Measurements from ENCODE around the gene KLHL6.
"Not testable (repeated sequence)": the region's sequence is repeated elsewhere in the genome, so short reads cannot be mapped to it uniquely, and the experiment has no call there.

KLHL6 gene

DNA sequence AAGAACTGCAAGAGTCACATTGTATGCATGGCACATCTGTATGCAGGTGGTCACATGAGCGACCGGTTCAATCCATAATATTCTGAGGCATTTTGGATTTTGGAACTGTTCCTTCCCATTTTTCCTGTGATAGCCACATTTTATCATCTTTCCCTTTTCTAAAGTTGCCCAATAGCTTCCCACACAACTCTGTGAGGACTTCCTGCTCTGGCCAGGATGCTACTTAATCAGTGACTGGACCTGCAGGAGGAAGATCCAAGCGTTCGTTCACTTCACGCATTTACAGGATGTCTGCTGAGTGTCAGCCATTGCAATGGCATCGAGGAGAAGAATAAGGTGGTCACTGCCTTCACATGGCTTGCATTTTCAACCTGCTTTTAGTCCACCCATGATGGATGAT, 9.8 kb downstream of the KLHL6 start:
- H3K27me3 Mint-ChIP-seq, result no peaks in the 10 kb centered on the region
- H3K27ac Mint-ChIP-seq, result no peak overlapping the region
- no peak overlapping the region for H3K4me3 Mint-ChIP-seq
- ATAC-seq, result no peak
- no peak for DNase-seq
- H3K4me1 Mint-ChIP-seq, result peaks cover 83% of the 10 kb centered on the region
- peaks cover 0 to 4% of the 10 kb centered on the region in 2 donors for H3K9me3 Mint-ChIP-seq

DNA sequence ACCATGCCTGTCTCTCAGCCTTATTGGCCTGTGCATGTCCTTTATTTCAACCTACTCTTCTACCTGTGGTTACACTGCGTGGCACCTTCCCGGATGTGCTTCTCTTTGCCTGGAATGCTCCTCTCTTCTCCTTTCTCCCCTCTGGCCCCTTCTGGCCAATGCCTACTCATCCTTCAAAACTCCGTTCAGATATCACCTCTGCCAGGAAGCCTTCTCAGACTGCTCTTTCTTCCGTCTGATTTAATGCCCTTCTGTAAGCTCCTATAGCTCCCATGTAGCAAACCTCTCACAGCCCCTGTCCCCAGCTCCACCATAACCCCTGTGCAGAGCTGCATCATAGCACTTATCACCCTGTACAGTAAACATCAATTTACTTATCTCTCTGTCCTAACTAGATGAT, 13.2 kb downstream of the KLHL6 start:
- Mint-ChIP-seq H3K4me1 (peaks cover 77% of the 10 kb centered on the region), H3K27ac (peak overlapping the region in 1 of 2 donors; percentile 80), H3K4me3 (peak overlapping the region; percentile 44 to 73), H3K27me3 (no peaks in the 10 kb centered on the region), H3K9me3 (no peaks in the 10 kb centered on the region)
- ATAC-seq (no peak), DNase-seq (no peak)

DNA sequence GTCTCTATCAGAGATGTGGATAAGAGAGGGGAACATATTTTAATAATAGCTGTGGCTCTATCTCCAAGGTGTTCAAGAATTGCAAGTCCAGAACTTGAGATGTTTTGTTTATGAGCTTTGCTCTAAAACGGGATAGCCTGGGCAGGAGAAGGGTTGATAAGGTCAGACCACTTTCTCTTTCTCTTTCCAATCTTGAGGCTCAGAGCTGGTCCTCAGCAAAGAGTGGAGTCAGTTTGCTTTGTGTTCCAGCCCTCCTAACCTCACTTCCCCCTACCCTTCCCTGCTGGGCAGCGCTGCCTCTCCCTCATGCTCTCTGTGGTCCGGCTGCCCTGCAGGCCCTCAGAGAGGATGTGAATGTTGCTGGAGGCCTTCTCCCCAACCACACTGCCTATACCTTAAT, 13.8 kb downstream of the KLHL6 start:
- Mint-ChIP-seq H3K4me3 (peak overlapping the region; percentile 44 to 73), H3K4me1 (peaks cover 82% of the 10 kb centered on the region), H3K9me3 (no peaks in the 10 kb centered on the region), H3K27me3 (no peaks in the 10 kb centered on the region), H3K27ac (peak overlapping the region in 1 of 2 donors; percentile 80)
- ATAC-seq (peak; percentile 63), DNase-seq (no peak)

DNA sequence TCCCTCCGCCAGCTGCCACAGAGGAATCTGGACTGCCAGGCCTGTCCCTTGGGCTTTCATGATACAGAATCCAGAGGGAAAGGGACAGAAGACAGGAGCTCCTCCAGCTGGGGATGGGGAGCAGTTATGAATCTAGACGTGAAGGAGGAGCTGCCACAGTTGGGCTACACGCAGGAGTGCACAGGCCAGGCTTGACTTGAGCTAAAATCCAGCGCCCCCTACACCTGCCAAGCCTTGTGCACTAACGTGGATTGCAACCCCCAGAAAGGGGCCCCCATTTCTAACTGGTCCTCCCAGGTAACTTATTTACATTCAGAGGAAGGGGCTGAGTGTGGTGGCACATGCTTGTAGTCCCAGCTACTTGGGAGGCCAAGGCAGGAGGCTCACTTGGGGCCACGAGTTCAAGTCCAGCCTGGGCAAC, 14.3 kb downstream of the KLHL6 start:
- DNase-seq (no peak), ATAC-seq (peak; percentile 43)
- H3K27me3 Mint-ChIP-seq, result no peaks in the 10 kb centered on the region
- H3K9me3 Mint-ChIP-seq, result no peaks in the 10 kb centered on the region
- H3K27ac Mint-ChIP-seq, result peak overlapping the region; percentile 35 to 93
- peak overlapping the region; percentile 36 to 73 for H3K4me3 Mint-ChIP-seq
- H3K4me1 Mint-ChIP-seq, result peaks cover 84% of the 10 kb centered on the region

DNA sequence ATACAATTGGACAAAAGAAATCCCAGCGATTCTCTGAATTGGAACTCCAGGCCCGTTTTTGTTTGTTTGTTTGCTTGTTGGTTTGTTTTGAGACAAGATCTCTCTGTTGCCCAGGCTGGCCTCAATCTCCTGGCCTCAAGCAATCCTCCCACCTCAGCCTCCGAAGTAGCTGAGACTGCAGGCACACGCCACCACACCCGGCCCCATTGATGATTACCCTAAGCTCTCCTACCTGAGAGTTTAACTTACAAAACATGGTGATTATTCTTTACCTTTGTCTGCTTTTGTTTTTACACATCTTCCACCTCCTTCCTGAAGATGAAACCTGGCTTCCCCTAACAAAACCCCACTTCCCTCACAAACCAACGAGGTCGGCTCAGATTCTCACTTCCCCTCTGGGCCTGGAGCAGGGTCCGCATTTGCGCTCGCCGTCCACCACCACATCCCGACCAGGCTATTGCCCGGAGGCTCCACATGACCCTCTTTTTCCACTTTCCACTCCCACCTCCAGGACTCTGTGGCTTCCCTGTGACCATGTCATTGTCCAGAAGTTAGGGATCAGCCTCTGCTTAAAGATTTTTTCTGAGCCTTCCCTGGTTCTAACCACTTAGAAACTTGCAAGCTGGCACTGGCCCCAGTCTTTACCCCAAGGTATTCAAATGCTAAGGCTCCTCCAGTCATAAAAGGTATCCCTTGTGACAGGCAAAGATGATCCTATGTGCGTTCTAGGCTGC, 14.8 kb downstream of the KLHL6 start:
- H3K9me3 Mint-ChIP-seq, result no peaks in the 10 kb centered on the region
- ATAC-seq (peak; percentile 75), DNase-seq (peak in 1 of 2 donors; percentile 58)

DNA sequence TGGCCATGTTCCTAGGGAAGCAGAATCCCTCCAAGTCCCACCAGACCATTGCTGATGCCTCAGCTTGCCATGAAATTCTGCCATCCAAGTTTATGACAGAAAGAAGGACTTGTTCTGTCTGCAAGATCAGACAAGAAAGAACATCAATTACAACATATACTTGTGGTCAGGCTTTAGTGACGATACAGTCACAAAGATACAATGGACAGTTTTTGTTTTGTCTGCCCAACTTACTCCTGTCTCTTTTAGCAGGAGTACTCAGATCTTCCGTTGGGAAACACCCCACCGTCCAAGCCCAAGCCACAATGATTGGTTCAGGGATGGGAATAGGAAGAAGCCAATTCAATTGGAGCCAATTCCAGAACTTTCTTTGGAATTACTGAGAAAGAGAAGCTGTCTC, 15.7 kb downstream of the KLHL6 start:
- Mint-ChIP-seq H3K4me3 (peak overlapping the region in 1 of 2 donors; percentile 73), H3K9me3 (no peaks in the 10 kb centered on the region), H3K27ac (no peak overlapping the region), H3K4me1 (peaks cover 72% of the 10 kb centered on the region), H3K27me3 (no peaks in the 10 kb centered on the region)
- DNase-seq (no peak), ATAC-seq (no peak)

More for the DNA sequence above, 14.8 kb downstream of the KLHL6 start:
- Mint-ChIP-seq H3K4me1 (peaks cover 81% of the 10 kb centered on the region), H3K27ac (peak overlapping the region; percentile 35 to 93), H3K27me3 (no peaks in the 10 kb centered on the region), H3K4me3 (peak overlapping the region; percentile 36 to 73)

DNA sequence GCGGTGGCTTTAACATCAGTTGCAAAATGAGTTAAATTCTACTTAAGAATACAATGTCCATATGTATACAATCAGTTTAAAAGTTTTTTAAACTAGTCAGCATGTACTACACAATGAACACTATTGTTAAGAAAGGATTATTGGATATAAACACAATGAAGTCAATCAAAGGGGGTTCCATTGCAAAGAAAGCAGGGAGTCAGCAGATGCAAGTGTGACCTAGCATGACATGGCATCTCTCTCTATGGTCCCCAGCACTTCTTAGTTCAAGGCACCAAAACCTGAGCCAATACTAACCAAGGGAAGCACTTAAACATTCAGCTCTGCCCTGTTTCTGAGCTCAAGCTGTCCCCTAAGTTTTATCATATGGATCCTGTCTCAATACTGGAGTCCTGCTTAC, 17.0 kb downstream of the KLHL6 start:
- Mint-ChIP-seq H3K27ac (peak overlapping the region in 1 of 2 donors; percentile 77), H3K4me3 (no peak overlapping the region), H3K27me3 (no peaks in the 10 kb centered on the region), H3K9me3 (no peaks in the 10 kb centered on the region), H3K4me1 (peaks cover 72% of the 10 kb centered on the region)
- ATAC-seq, result no peak
- DNase-seq, result no peak

DNA sequence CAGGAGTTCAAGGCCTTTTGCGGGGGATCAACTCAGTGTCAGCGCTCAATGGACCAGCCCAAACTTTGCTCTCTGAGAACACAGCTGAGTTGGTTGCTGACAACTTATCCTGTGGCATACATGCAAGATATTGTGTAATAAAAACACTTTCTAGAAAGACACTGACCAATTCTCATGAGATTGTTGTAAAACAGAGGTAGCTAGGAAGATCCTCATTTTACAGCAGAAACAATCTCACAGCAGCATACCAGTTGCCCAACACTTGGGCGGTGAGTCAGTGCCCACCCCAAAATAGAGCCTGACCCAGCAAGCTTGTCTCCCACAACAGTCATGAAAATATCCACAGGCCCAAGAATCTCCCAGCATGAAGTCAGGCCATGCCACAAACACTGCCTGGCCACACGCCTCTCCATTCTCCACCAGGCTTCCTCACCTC, 18.2 kb downstream of the KLHL6 start:
- H3K27me3 Mint-ChIP-seq, result no peaks in the 10 kb centered on the region
- ATAC-seq (no peak), DNase-seq (no peak)
- H3K4me1 Mint-ChIP-seq, result peaks cover 72% of the 10 kb centered on the region
- no peak overlapping the region for H3K4me3 Mint-ChIP-seq
- H3K9me3 Mint-ChIP-seq, result no peaks in the 10 kb centered on the region
- H3K27ac Mint-ChIP-seq, result peak overlapping the region in 1 of 2 donors; percentile 7

DNA sequence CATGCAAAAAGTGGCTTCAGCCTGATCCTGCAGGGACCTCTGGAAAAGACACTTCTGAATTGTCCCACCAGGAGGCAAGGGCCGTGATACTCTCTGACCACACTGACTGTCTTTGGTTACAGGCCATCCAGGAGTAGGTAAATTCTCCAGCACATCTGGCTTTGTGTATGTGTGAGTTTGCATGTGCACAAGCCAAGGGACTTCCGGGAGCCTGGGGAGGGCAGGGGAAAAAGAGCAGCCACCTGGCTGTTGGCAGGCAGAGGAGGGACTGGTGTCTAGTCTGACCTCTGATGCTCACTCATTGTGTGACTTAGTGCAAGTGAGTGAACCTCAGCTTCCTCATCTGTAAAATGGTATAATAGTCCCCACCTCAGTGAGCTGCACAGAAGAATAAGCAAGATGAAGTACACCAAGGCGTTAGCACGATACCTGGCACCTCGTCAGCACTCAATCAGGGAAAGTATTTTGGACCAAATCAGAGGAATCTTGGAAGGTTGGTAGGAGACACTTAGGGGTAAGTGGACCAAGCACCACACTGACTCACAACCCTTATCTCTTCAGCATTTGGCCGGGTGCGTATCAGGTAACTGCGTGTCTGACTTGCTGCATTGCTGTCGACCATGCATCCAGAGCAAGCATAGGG, 19.1 kb downstream of the KLHL6 start:
- H3K4me3 Mint-ChIP-seq, result no peak overlapping the region

DNA sequence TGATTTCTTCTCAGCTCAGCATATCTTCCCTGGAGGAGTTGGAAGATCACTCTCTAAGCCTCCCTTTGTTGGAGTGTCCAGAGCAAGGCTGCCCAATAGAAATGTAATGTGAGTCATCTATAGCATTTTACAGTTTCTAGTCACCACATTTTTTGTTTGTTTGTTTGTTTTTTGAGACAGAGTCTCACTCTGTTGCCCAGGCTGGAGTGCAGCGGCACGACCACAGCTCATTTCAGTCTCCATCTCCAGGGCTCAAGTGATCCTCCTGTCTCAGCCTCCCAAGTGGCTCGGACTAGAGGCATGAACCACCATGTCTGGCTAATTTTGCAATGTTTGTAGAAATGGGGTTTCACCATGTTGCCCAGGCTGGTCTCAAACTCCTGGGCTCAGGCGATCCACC, 21.3 kb downstream of the KLHL6 start:
- Mint-ChIP-seq H3K9me3 (no peaks in the 10 kb centered on the region), H3K4me1 (peaks cover 62% of the 10 kb centered on the region), H3K27ac (peak overlapping the region in 1 of 2 donors; percentile 34), H3K27me3 (no peaks in the 10 kb centered on the region), H3K4me3 (no peak overlapping the region)
- ATAC-seq (peak; percentile 18), DNase-seq (no peak)

More for the DNA sequence above, 19.1 kb downstream of the KLHL6 start:
- Mint-ChIP-seq H3K9me3 (no peaks in the 10 kb centered on the region), H3K27ac (no peak overlapping the region), H3K27me3 (no peaks in the 10 kb centered on the region), H3K4me1 (peaks cover 70% of the 10 kb centered on the region)
- DNase-seq, result no peak
- ATAC-seq, result no peak

DNA sequence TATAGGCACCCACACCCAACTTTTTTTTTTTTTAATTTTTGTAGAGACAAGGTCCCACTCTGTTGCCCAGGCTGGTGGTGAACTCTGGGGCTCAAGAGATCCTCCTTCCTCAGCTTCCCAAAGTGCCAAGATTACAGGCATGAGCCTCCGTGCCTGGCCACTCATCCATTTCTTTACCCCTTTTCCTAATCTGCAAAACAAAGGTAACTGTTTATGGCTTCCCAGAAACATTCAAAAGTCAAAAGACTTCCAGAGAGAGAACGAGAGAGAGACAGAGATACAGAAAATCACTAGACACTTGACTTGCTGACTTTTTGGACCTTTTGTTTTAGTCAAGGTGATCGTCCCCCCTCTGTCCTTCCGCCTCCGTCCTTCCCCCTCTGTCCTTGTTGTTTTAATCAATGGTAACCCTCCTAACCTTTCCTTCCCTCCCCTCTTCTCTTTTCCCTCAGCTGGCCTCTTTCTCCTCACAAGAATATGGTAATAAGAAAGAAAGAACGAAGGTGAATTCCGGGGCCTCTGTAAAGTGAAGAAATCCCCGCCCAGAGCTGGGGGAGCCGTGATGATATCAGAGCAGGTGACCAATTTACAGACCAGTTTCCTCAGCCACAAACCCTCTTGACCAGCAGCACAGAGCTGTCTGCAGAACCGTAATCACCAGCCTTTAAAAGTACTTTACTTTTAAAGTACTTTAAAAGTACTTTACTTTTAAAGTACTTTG, 21.9 kb downstream of the KLHL6 start:
- Mint-ChIP-seq H3K27ac (peak overlapping the region; percentile 28 to 59), H3K4me1 (peaks cover 64% of the 10 kb centered on the region), H3K9me3 (no peaks in the 10 kb centered on the region), H3K4me3 (peak overlapping the region in 1 of 2 donors; percentile 51), H3K27me3 (no peaks in the 10 kb centered on the region)
- ATAC-seq, result peak; percentile 53
- no peak for DNase-seq

DNA sequence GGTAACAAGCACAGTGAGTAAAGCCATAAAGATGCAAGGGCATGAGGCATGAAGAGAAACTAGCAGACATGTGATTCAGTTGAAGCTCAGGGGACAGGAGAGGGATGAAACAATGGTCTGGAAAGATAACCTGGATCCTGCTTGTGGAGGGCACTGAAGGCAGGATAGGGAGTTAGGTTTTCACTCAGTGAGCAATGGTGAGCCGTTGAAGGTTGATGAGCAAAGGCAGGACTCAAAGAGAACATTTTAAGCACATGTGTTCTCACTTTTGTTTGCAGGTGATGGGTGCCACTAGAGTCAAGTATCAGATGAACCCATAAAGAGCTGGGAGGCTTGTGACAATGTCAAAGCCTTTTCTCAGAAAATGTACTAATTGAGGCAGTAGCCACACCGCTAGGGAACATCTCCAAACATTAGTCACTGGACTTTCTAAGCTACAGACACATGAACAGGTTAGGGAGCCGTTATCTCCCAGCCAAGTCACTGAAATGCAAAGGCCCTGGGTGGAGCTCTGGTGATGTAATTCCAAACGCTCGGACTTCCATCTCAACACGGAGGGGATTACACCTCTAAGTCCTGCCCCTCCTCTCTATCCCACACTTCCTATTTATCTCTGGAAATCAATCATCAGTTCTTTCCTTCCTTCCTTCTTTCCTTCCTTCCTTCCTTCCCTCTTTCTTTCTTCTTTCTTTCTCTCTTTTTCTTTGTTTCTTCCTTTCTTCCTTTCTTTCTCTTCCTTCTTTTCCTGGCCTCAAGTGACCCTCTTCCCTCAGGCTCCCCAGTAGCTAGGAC, 22.7 kb downstream of the KLHL6 start:
- peaks cover 64% of the 10 kb centered on the region for H3K4me1 Mint-ChIP-seq
- peak; percentile 30 for ATAC-seq
- no peak for DNase-seq
- H3K4me3 Mint-ChIP-seq, result peak overlapping the region in 1 of 2 donors; percentile 51
- H3K27ac Mint-ChIP-seq, result peak overlapping the region in 1 of 2 donors; percentile 28
- H3K9me3 Mint-ChIP-seq, result no peaks in the 10 kb centered on the region
- H3K27me3 Mint-ChIP-seq, result no peaks in the 10 kb centered on the region

DNA sequence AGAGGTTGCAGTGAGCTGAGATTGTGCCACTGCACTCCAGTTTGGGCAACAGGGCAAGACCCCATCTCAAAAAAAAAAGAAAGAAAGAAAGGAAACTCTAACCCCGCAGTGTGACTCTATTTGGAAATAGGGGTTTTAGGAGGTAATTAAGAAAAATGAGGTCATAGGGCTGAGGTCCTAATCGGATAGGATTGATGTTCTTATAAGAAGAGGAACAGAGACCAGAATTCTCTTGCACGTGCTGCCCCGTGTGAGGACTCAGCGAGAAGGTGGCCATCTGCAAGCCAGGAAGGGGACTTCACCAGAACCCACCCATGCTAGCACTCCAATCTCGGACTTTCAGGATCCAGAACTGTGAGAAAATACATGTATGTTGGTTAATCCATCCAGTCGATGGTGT, 25.8 kb downstream of the KLHL6 start:
- peaks cover 70% of the 10 kb centered on the region for H3K4me1 Mint-ChIP-seq
- DNase-seq (no peak), ATAC-seq (no peak)

DNA sequence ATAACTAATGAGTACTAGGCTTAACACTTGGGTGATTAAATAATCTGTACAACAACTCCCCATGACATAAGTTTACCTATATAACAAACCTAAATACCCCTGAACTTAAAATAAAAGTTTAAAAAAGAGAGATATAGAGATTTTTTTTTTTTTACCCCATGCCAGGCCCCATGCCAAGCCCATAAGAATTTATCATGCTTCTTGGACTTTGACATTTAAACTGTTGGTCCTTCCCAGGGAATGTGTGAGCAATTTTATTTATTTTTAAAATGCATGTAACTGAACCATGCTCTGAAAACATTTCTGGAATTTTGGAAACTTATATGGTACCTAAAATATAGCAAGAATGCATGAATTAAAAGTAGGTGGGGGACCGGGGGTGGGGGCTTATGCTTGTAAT, 26.3 kb downstream of the KLHL6 start:
- no peak for DNase-seq
- H3K27ac Mint-ChIP-seq, result no peak overlapping the region

More for the DNA sequence above, 25.8 kb downstream of the KLHL6 start:
- no peaks in the 10 kb centered on the region for H3K9me3 Mint-ChIP-seq
- no peak overlapping the region for H3K4me3 Mint-ChIP-seq
- H3K27me3 Mint-ChIP-seq, result no peaks in the 10 kb centered on the region
- no peak overlapping the region for H3K27ac Mint-ChIP-seq

DNA sequence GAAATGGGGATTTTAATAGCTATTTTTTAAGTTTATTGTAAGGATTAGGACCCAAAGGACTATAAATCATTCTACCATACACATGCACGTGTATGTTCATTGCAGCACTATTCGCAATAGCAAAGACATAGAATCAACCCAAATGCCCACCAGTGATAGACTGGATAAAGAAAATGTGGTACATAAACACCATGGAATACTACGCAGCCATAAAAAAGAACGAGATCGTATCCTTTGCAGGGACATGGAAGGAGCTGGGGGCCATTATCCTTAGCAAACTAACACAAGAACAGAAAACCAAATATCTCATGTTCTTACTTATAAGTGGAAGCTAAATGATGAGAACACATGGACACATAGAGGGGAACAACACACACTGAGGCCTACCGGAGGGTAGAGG, 26.7 kb downstream of the KLHL6 start:
- H3K27ac Mint-ChIP-seq, ATAC-seq, H3K27me3 Mint-ChIP-seq, DNase-seq, H3K9me3 Mint-ChIP-seq: not testable (repeated sequence)
- Mint-ChIP-seq H3K4me1 (peaks cover 68% of the 10 kb centered on the region), H3K4me3 (peak overlapping the region in 1 of 2 donors; percentile 78)

More for the DNA sequence above, 26.3 kb downstream of the KLHL6 start:
- H3K27me3 Mint-ChIP-seq, result no peaks in the 10 kb centered on the region
- no peak for ATAC-seq
- peaks cover 72% of the 10 kb centered on the region for H3K4me1 Mint-ChIP-seq
- no peak overlapping the region for H3K4me3 Mint-ChIP-seq
- no peaks in the 10 kb centered on the region for H3K9me3 Mint-ChIP-seq
